GM21576 (cell line): Measurements from ENCODE around the gene SCMH1.
"Not testable (repeated sequence)": the region's sequence is repeated elsewhere in the genome, so short reads cannot be mapped to it uniquely, and the experiment has no call there.

Experiments
- ATAC-seq: cut with Tn5 transposase; IDR thresholded peaks from one replicate; pipeline ENCODE4 v1.9.1; 2021; ENCODE audit warnings: mild to moderate bottlenecking, moderate library complexity; ENCODE audit not compliant: unreplicated experiment

SCMH1 gene

DNA sequence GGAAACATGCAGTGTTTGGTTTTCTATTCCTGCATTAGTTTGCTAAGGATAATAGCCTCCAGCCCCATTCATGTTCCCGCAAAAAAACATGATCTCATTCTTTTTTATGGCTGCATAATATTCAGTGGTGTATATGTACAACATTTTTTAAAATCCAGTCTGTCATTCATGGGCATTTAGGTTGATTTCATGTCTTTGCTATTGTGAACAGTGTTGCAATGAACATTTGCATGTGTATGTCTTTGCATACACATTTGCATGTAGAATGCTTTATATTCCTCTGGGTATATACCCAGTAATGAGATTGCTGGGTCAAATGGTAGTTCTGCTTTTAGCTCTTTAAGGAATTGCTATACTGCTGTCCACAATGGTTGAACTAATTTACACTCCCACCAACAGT, 9.0 kb upstream of the SCMH1 start:
- ATAC-seq: not testable (repeated sequence)

GRCh38 chr1:41249319-41249718, 7.2 kb upstream of the SCMH1 start:
- no peak for ATAC-seq

GRCh38 chr1:41246568-41246967, 4.5 kb upstream of the SCMH1 start:
- no peak for ATAC-seq

GRCh38 chr1:41245659-41246058, 3.6 kb upstream of the SCMH1 start:
- ATAC-seq: no peak

DNA sequence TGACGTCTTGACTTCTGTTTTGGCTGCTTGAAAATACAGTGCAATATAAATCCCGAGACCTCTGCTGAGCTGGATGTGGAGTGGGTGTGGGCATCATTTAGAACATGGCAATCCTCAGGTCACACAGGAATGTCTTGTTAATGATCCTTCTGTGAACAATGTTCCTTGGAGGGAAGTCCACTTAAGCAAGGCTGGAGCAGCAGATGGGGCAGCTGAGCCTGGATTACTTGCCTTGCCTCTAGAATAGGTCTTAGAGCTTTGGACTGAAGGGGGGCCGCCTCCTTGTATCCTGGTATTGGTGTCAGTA, 926 bp upstream of the SCMH1 start:
- ATAC-seq: no peak

- no peak for ATAC-seq
These were observed 404 bp upstream of the SCMH1 start for GRCh38 chr1:41242342-41243078.

DNA sequence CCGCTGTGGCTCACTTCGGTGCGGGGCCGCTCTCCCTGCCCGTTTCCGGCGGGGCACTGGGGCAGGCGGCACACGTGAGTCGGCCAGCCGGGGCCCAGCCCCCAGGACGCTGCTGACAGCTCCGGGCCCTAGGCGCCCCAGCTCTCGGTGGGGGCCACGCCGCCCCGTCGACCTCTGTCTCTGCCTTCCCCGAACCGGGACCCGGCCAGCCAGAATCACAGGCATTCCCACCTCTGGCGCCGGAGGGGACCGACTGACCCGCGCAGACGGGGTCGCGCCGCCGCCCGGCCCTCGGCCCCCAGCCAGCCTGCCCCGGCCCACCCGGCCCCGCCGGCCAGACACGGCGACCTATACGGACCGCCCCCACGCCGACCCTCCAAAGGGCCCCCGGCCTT, 755 bp downstream of the SCMH1 start:
- no peak for ATAC-seq

DNA sequence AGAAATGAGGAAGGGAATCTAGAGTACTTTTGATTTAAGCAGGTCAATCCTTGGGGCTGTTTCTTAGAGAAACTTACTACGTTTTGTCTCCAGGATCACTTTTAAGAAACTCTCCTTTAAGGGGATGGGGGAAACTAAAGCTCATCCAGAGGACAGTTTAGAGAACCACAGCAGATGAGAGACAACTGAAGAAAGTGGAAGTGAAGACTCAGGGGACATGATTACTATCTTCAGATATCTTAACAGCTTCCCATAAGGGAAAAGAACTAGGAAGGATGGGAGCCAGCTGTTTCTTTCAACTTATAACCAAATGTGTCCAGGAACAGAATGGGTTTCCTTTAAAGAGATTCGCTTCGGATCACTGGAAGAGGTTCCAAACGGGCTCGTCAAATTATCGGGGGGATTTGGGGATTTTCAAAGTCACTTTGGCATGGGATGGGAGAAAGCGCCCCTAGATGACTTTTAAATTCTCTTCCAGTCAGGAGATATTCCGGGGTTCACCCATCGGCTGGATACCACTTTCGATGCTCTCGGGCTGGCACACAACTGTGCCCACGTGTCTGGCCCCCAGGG, 1.2 kb downstream of the SCMH1 start:
- no peak for ATAC-seq

DNA sequence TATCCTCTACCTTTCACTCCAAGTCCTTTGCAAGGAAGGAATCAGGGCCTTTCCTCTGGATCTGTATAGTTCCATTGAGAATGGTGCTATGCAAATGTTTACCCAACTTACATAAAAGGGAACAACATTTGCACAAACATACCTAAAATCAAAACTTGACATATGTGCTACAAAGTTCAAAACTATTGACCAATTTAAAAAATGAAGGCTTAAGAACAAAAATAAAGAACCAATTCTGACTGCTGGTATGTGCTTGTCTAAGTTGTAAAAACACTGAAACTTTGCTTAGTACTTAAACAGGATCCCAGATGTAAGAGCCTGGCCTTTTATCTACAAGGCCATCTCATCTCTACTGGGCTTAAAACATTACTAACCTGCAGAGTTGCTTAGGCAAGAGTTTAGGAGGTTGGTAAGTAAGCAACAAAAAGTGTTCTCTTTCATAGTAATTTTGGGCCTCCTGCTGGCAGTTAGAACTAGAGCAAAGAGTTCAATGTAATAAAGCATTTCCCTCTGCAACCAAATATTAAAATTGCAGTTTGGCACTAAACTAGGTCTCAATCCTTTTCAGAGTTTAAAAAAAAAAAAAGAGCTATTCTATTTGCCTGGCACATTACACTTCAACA, 2.0 kb downstream of the SCMH1 start:
- no peak for ATAC-seq

GRCh38 chr1:41238311-41238988, 3.7 kb downstream of the SCMH1 start:
- ATAC-seq: no peak

DNA sequence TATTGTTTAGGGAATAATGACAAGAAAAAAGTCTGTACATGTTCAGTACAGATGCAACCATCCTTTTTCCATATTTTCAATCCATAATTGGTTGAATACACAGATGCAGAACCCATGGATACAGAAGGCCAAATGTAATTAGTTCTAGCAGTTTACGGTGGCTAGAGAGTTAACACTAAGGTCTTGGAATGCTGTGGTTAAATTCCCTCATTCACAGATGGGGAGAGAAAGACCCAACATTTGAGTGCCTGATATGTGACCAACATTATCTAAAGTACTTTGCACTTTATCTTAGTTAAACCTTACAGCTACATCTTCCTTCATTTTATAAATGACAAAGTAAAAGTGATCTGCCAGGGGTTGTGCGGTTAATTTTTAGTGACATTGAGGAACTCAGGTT, 5.3 kb downstream of the SCMH1 start:
- ATAC-seq: no peak

GRCh38 chr1:41235893-41236292, 6.2 kb downstream of the SCMH1 start:
- no peak for ATAC-seq

GRCh38 chr1:41233708-41234107, 8.4 kb downstream of the SCMH1 start:
- no peak for ATAC-seq

DNA sequence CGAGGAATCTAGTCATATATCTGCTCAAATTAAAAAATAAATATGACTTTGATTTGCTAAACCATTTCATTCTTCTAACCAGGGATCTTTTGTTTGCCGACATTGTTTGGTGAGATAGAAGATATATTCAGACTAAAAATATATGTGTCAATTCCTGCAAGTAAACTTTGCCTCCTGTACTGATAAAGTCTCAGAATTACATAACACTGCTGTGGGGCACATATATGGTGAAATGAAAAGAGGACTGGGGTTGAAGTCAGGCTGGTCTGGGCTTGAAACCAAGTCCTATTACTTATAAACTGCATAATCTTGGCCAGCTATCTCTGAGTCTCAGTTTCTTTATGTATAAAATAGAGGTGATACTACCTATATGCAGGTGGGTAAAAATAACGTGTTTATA, 9.8 kb downstream of the SCMH1 start:
- no peak for ATAC-seq

- no peak for ATAC-seq
These were observed 11.4 kb downstream of the SCMH1 start for GRCh38 chr1:41230656-41231055.

GRCh38 chr1:41229219-41229618, 12.9 kb downstream of the SCMH1 start:
- not testable (repeated sequence) for ATAC-seq

DNA sequence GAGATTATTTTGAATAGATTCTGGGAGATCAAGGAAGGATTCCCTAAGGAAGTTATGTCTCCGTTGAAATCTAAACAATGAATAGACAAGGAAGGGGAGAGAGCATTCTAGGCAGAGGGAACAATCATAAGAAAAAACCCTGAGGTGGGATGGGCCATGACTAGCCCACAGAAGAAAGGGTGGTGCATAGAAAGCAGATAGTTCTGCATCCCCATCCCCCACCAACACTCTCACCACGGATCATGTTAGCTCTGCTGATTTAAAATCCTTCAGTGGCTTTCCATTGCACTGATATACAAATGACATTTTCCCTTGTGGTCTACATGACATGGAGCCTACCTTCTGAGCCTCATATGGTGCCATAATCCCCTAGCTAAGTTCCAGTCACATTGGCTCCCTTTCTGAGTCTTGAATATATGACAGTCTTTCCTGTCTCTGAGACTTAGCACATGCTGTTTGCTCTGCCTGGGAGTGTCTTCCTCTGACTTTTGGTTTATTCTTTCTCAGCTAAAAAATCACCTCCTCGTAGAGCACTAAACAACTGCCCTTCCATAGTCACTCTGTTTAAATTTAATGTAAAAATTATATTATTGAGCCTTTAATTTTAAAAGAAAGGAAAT, 15.2 kb downstream of the SCMH1 start:
- ATAC-seq: no peak

GRCh38 chr1:41225495-41225894, 16.6 kb downstream of the SCMH1 start:
- no peak for ATAC-seq

- no peak for ATAC-seq
These were observed 19.6 kb downstream of the SCMH1 start for GRCh38 chr1:41222496-41222895.

- ATAC-seq: no peak
These were observed 20.1 kb downstream of the SCMH1 start for GRCh38 chr1:41221995-41222394.

GRCh38 chr1:41218152-41218551, 24.0 kb downstream of the SCMH1 start:
- ATAC-seq: no peak

DNA sequence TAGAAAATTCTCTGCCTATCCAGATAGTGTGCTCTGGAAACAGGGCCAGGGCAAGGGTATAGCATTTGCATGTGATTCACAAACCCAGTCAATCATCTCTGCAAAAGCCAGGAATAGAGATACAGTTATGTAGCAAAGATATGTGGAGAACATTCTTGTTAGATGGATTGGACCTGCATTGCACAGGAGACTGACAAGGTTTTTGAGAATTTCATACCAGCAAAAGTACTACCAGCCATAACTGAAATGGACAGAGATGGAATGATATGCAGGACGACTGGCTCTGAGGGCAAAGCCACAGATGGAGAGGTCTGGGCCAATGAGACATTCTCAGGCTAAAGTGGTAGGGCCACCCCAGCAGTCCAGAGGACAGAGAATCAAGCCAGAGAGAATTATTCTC, 24.7 kb downstream of the SCMH1 start:
- no peak for ATAC-seq
